Measurements from ENCODE around the gene MOB2.

DNA sequence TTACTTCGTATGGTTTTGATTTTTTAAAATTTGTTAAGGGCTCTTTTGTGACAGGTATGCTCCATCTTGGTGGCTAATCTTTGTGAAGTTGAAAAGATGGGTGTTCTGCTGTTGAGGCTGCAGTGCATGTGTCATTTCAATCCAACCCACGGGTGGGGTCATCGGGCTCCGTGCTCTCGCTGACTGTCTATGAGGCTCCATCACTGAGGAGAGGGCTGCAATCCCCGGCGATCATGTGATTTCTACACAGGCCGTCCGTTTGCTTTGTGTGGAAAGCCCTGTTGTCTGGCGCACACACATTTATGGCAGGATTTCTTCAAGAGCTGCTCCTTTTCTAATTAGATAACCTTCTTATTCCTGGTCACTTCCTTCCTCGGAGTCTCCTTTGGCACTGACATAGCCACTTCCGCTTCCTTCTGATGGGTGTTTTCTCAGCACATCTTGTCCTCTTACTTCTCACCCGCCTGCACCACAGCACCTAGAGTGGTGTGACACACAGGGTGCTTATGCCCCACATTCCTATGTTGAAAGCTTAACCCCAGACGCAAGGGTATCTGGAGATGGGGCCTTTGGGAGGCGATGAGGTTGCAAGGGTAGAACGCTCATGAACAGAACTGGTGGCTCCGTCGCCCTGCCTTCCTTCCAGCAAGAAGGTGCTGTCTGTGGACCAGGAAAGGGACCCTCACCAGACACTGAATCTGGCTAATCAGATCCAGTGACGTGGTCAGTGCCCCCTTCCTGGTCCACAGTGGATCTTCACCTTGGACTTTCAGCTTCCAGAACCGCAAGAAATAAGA, 9.4 kb downstream of the MOB2 start:
- TF ChIP-seq EHMT2 (IDR thresholded peaks at IDR 0.05; ENCODE audit: borderline replicate concordance, low read depth, low read length) (no peak), PCBP1 (IDR thresholded peaks at IDR 0.05; ENCODE audit: borderline replicate concordance, low read depth, low read length) (no peak), ZNF431 (CRISPR knock-in tag; IDR thresholded peaks at IDR 0.05; ENCODE audit: borderline replicate concordance, low read depth) (no peak), ZNF264 (CRISPR knock-in tag; IDR thresholded peaks at IDR 0.05) (no peak), ATF7 (IDR thresholded peaks at IDR 0.05) (no peak), ATF7 (CRISPR knock-in tag; IDR thresholded peaks at IDR 0.05) (no peak), EZH2 (conservative IDR thresholded peaks at IDR 0.05; ENCODE audit: low read depth, low read length) (no peak), POLR2A (IDR thresholded peaks at IDR 0.05; ENCODE audit: insufficient read depth in 1 of 2, low read depth in 2 of 2, low read length in 2 of 2) (no peak), RAD51 (IDR thresholded peaks at IDR 0.05; ENCODE audit: borderline replicate concordance) (no peak), ZNF350 (CRISPR knock-in tag; IDR thresholded peaks at IDR 0.05; ENCODE audit: borderline replicate concordance, low read depth) (no peak), ATM (IDR thresholded peaks at IDR 0.05; ENCODE audit: borderline replicate concordance) (no peak)
- TF ChIP-seq, protein P1, sequence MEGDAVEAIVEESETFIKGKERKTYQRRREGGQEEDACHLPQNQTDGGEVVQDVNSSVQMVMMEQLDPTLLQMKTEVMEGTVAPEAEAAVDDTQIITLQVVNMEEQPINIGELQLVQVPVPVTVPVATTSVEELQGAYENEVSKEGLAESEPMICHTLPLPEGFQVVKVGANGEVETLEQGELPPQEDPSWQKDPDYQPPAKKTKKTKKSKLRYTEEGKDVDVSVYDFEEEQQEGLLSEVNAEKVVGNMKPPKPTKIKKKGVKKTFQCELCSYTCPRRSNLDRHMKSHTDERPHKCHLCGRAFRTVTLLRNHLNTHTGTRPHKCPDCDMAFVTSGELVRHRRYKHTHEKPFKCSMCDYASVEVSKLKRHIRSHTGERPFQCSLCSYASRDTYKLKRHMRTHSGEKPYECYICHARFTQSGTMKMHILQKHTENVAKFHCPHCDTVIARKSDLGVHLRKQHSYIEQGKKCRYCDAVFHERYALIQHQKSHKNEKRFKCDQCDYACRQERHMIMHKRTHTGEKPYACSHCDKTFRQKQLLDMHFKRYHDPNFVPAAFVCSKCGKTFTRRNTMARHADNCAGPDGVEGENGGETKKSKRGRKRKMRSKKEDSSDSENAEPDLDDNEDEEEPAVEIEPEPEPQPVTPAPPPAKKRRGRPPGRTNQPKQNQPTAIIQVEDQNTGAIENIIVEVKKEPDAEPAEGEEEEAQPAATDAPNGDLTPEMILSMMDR (CRISPR knock-in tag; IDR thresholded peaks at IDR 0.05), result no peak
- TF ChIP-seq, protein P2, sequence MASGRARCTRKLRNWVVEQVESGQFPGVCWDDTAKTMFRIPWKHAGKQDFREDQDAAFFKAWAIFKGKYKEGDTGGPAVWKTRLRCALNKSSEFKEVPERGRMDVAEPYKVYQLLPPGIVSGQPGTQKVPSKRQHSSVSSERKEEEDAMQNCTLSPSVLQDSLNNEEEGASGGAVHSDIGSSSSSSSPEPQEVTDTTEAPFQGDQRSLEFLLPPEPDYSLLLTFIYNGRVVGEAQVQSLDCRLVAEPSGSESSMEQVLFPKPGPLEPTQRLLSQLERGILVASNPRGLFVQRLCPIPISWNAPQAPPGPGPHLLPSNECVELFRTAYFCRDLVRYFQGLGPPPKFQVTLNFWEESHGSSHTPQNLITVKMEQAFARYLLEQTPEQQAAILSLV (CRISPR knock-in tag; IDR thresholded peaks at IDR 0.05; ENCODE audit: borderline replicate concordance), result no peak
- TF ChIP-seq, protein P3, sequence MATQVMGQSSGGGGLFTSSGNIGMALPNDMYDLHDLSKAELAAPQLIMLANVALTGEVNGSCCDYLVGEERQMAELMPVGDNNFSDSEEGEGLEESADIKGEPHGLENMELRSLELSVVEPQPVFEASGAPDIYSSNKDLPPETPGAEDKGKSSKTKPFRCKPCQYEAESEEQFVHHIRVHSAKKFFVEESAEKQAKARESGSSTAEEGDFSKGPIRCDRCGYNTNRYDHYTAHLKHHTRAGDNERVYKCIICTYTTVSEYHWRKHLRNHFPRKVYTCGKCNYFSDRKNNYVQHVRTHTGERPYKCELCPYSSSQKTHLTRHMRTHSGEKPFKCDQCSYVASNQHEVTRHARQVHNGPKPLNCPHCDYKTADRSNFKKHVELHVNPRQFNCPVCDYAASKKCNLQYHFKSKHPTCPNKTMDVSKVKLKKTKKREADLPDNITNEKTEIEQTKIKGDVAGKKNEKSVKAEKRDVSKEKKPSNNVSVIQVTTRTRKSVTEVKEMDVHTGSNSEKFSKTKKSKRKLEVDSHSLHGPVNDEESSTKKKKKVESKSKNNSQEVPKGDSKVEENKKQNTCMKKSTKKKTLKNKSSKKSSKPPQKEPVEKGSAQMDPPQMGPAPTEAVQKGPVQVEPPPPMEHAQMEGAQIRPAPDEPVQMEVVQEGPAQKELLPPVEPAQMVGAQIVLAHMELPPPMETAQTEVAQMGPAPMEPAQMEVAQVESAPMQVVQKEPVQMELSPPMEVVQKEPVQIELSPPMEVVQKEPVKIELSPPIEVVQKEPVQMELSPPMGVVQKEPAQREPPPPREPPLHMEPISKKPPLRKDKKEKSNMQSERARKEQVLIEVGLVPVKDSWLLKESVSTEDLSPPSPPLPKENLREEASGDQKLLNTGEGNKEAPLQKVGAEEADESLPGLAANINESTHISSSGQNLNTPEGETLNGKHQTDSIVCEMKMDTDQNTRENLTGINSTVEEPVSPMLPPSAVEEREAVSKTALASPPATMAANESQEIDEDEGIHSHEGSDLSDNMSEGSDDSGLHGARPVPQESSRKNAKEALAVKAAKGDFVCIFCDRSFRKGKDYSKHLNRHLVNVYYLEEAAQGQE (IDR thresholded peaks at IDR 0.05; ENCODE audit: borderline replicate concordance in 1 of 2, low read depth in 1 of 2, low read length in 2 of 2), result no peak
